Mesodermal cell (in vitro differentiated cells): ENCODE measurements around the gene SEMA3E.

Source experiments
- H3K27ac ChIP-seq: 2 replicates; pipeline ENCODE4 v1.7.0; 2013; ENCODE audit warnings: mild to moderate bottlenecking, low read depth, low read length, moderate library complexity; ENCODE audit not compliant: severe bottlenecking
- H3K36me3 ChIP-seq: 2 replicates; pipeline ENCODE4 v1.7.1; 2013; ENCODE audit warnings: mild to moderate bottlenecking, low read length, moderate library complexity; ENCODE audit not compliant: control insufficient read depth, insufficient read depth
- H3K4me1 ChIP-seq: one replicate; pipeline ENCODE4 v1.7.1; 2013; ENCODE audit warnings: mild to moderate bottlenecking, low read length; ENCODE audit not compliant: insufficient read depth, control insufficient read depth, poor library complexity, severe bottlenecking
- H3K4me3 ChIP-seq: 2 replicates; pipeline ENCODE4 v1.7.0; 2013; ENCODE audit warnings: low read length, control low read depth, mild to moderate bottlenecking; ENCODE audit not compliant: insufficient read depth, poor library complexity, severe bottlenecking; ENCODE audit errors: extremely low read depth
- H3K9me3 ChIP-seq: 2 replicates; pipeline ENCODE4 v1.7.1; 2013; ENCODE audit warnings: mild to moderate bottlenecking, low read length, moderate library complexity; ENCODE audit not compliant: control insufficient read depth
- WGBS, 2 experiments: methylation state at CpG; one replicate each; pipeline ENCODE4 v1.1.5; 2013; ENCODE audit warnings: missing lambda C conversion rate in 2 of 2; ENCODE audit not compliant: insufficient coverage in 2 of 2; 5-methylcytosine and 5-hydroxymethylcytosine counted together

SEMA3E gene

DNA sequence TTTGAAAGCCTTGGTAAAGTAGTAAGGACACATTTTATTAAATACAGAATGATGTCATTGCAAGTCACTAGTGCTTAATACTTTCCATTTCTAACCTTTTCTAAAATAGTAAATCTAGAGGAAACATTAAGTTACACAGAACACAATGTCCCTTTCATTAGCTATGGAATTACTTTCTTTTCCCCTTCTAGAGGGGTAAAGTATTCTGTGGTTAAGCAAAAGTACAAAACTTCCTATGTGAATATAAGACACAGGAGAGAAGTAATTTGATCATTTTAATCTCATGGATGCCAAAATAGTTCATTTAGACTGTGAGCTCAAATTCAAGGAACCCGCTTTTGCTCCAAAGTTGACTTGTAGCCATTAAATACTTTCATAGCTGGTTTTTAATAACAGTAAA, 49.8 kb downstream of the SEMA3E start:
- no peak overlapping the region for H3K4me3 ChIP-seq
- no CpG with 5 or more reads among the region's 1 CpG for WGBS, 2 experiments
- no peaks in the 10 kb centered on the region for H3K9me3 ChIP-seq
- no peak overlapping the region for H3K27ac ChIP-seq
- no peaks in the 10 kb centered on the region for H3K4me1 ChIP-seq
- no peaks in the 10 kb centered on the region for H3K36me3 ChIP-seq

DNA sequence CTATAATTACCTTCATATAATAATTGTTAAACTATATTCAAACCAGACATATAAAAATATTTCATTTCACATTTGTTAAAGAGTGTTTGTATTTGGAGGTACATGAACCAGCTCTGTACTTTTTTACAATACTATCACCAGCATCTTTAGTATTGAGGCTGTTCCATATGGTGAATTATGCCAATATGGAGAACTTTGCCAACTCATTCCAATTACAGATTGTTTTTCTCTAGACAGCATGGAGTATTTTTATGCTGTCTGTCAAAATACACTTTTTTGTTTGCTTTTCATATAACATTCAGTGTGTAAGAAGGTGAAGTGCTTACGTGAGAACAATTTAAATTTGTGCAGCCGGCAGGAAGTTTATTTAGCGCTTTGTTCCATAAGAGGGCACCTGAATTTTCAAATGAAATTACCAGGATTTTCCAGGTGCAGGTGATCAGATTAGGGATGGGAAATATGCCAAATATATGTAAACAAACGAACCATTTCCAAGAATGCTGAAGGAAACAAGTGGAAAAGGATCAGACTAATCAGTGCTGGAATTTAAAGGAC, 54.9 kb downstream of the SEMA3E start:
- H3K9me3 ChIP-seq: no peaks in the 10 kb centered on the region
- H3K36me3 ChIP-seq: no peaks in the 10 kb centered on the region
- no peak overlapping the region for H3K4me3 ChIP-seq
- H3K4me1 ChIP-seq: no peaks in the 10 kb centered on the region
- 83 to 100% methylated on average over 1 to 4 of the region's 4 CpGs for WGBS, 2 experiments
- H3K27ac ChIP-seq: no peak overlapping the region

- H3K36me3 ChIP-seq: no peaks in the 10 kb centered on the region
- WGBS, 2 experiments: 100% methylated on average over 1 of the region's 4 CpGs
- H3K4me3 ChIP-seq: no peak overlapping the region
- no peak overlapping the region for H3K27ac ChIP-seq
- H3K9me3 ChIP-seq: no peaks in the 10 kb centered on the region
- no peaks in the 10 kb centered on the region for H3K4me1 ChIP-seq
Measured at GRCh38 chr7:83588602-83589240, 60.2 kb downstream of the SEMA3E start.

GRCh38 chr7:83586281-83586680, 62.7 kb downstream of the SEMA3E start:
- WGBS, 2 experiments: no CpG with 5 or more reads among the region's 1 CpG
- H3K27ac ChIP-seq: no peak overlapping the region
- no peaks in the 10 kb centered on the region for H3K9me3 ChIP-seq
- no peak overlapping the region for H3K4me3 ChIP-seq
- no peaks in the 10 kb centered on the region for H3K4me1 ChIP-seq
- no peaks in the 10 kb centered on the region for H3K36me3 ChIP-seq

DNA sequence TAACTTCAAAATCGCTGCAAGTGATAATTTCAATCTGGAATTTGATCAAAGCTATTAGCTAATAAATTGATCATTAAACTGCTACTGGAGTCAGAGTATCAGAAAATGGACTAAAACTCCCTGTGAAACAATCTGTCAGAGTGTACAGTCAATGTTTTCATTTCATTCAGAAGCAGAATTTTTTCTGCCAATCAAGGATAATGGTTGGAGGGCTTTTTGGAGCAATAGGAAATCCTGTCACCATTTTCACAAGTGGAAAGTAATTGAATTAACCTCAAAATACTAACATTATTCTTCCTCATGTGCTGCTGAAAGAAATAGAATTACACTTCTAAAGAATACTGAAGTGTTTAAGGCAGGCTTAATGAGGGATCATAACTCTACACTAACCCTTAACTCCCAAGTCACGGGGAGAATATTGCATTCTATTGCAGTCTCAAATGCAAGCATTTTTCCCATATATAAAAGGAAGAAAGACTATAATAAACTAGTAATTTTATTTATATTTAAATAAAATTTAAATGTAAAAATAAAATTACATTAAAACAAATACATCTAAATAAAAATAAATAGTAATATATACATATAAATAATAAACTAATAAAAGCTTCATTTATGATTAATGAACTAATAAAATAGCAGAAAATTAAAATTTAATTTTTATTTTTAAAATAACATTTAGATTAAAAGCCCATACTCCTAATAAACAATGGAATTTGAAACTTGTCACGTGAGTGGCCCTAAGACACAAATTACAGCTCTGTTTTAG, 67.1 kb downstream of the SEMA3E start:
- Histone ChIP-seq H3K36me3 (no peaks in the 10 kb centered on the region), H3K4me3 (no peak overlapping the region), H3K27ac (no peak overlapping the region), H3K9me3 (no peaks in the 10 kb centered on the region), H3K4me1 (no peaks in the 10 kb centered on the region)
- WGBS, 2 experiments: 92% methylated on average over 2 of the region's 3 CpGs; no CpG with 5 or more reads in 1 of the 2 experiments

- no peaks in the 10 kb centered on the region for H3K4me1 ChIP-seq
- H3K27ac ChIP-seq: no peak overlapping the region
- WGBS, 2 experiments: 100% methylated on average over 1 of the region's 5 CpGs; no CpG with 5 or more reads in 1 of the 2 experiments
- no peaks in the 10 kb centered on the region for H3K36me3 ChIP-seq
- H3K4me3 ChIP-seq: no peak overlapping the region
- H3K9me3 ChIP-seq: no peaks in the 10 kb centered on the region
Measured at GRCh38 chr7:83579740-83580139, 69.2 kb downstream of the SEMA3E start.

- no peaks in the 10 kb centered on the region for H3K36me3 ChIP-seq
- no peak overlapping the region for H3K4me3 ChIP-seq
- no peaks in the 10 kb centered on the region for H3K4me1 ChIP-seq
- no CpG with 5 or more reads among the region's 3 CpGs for WGBS, 2 experiments
- no peak overlapping the region for H3K27ac ChIP-seq
- no peaks in the 10 kb centered on the region for H3K9me3 ChIP-seq
Measured at GRCh38 chr7:83575436-83575835, 73.5 kb downstream of the SEMA3E start.

DNA sequence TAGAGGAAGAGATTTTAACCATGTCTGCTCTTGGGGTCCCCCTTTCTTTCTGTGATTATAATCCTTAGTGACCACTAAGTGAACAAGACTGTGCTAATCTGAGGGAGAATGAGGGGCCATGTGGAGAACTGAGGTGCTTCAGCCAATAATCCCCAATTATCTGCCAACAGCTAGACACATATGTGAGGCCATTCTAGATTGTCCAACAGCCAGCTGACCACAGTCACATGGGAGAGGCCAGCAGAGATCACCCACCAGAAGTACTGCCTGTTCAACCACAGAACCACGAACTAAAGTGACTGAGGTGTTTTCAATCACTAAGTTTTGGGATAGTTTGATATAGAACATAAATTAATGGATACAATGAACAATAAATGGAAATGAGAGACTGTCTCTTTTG, 74.3 kb downstream of the SEMA3E start:
- Histone ChIP-seq H3K36me3 (no peaks in the 10 kb centered on the region), H3K27ac (no peak overlapping the region), H3K4me1 (no peaks in the 10 kb centered on the region), H3K4me3 (no peak overlapping the region), H3K9me3 (no peaks in the 10 kb centered on the region)
- 100% methylated on average over 1 of the region's 1 CpG; no CpG with 5 or more reads in 1 of the 2 experiments for WGBS, 2 experiments

- H3K27ac ChIP-seq: no peak overlapping the region
- no peak overlapping the region for H3K4me3 ChIP-seq
- WGBS, 2 experiments: 93 to 100% methylated on average over 1 to 2 of the region's 2 CpGs
- H3K4me1 ChIP-seq: no peaks in the 10 kb centered on the region
- no peaks in the 10 kb centered on the region for H3K9me3 ChIP-seq
- H3K36me3 ChIP-seq: no peaks in the 10 kb centered on the region
Measured at GRCh38 chr7:83562960-83563359, 86.0 kb downstream of the SEMA3E start.

GRCh38 chr7:83562289-83562688, 86.7 kb downstream of the SEMA3E start:
- H3K36me3 ChIP-seq: no peaks in the 10 kb centered on the region
- WGBS, 2 experiments: no CpG with 5 or more reads among the region's 1 CpG
- H3K9me3 ChIP-seq: no peaks in the 10 kb centered on the region
- no peaks in the 10 kb centered on the region for H3K4me1 ChIP-seq
- no peak overlapping the region for H3K27ac ChIP-seq
- no peak overlapping the region for H3K4me3 ChIP-seq

GRCh38 chr7:83559887-83560286, 89.1 kb downstream of the SEMA3E start:
- Histone ChIP-seq H3K36me3 (no peaks in the 10 kb centered on the region), H3K9me3 (no peaks in the 10 kb centered on the region), H3K4me3 (no peak overlapping the region), H3K4me1 (no peaks in the 10 kb centered on the region), H3K27ac (no peak overlapping the region)
- WGBS, 2 experiments: no CpG with 5 or more reads among the region's 3 CpGs
